Pulmonary artery endothelial cell (primary cell): ENCODE data around the gene CCL23. TPM values are rescaled to one million over a fixed set of nuclear protein-coding genes. Genes with fewer than 3 reads are reported as not detected.

Experiments
- DNase-seq: peaks from one replicate; pipeline ENCODE4 v3.0.0-alpha.2; 2011; ENCODE audit warnings: low read depth, low spot score
- total RNA-seq: library from RNA; depleted of rRNA; stranded (reverse); fragments of >200 nt; gene quantifications from 2 replicates; pipeline ENCODE4 v1.2.3, GENCODE V29; 2014

CCL23 gene
- total RNA-seq, 1 donor from 2014 or later, result 1.5 TPM

- DNase-seq, result no peak
These were observed 45.7 kb downstream of the CCL23 start for GRCh38 chr17:35972066-35972465.

DNA sequence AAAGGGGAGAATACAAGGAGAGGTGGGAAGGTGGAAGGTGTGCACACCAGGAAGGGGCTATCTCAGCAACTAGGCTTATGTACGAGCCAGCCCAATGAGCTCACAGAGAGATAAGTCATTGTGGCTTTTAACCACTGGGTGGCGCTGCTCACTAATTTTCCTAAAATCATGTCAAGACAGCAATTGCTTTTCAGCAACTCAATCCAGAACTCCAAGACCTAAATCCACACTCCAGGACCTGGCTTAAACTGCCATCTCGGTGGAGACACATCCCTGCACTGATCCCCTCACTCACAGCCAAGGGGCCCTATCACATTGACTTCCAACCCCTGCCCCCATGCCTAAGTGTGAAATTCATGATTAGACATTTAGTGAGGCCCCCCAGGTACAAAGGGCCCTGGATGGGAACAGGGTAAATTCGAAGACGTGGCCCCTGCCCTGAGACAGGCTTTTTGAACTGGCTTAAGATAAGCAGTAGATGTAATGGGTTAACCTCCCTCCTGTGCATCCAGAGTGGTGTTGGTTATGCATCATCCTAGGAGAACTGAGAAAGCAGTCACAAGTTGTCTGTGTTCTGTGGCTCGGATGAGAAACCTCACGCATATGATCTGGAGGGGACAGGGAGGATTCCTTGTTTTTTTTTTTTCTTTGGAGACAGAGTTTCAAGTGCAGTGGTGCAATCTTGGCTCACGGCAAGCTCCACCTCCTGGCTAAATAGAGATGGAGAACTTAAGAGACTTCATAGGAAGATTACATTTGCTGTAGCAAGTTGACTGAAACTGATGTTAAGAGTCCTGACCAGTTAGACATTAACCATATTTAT, 48.0 kb downstream of the CCL23 start:
- no peak for DNase-seq

DNA sequence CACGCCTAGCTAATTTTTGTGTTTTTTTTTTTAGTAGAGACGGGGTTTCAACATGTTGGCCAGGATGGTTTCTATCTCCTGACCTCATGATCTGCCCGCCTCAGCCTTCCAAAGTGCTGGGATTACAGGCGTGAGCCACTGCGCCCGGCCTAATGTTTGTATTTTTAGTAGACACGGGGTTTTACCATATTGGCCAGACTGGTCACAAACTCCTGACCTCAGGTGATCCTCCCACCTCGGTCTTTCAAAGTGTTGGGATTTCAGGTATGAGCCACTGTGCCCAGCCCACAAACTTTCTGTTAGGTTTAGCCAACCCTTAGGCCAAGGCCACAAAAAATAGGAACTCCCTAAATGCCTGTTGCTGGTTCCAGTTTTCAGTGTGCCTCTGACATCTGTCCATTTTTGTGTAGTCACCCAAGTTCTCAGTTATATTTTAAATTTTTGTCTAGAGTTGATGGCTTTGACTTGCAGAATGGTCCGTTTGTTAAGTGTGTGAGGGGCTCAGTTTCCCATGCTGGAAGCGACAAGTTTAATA, 49.2 kb downstream of the CCL23 start:
- no peak for DNase-seq

- DNase-seq, result no peak
These were observed 52.5 kb downstream of the CCL23 start for GRCh38 chr17:35965272-35965671.

DNA sequence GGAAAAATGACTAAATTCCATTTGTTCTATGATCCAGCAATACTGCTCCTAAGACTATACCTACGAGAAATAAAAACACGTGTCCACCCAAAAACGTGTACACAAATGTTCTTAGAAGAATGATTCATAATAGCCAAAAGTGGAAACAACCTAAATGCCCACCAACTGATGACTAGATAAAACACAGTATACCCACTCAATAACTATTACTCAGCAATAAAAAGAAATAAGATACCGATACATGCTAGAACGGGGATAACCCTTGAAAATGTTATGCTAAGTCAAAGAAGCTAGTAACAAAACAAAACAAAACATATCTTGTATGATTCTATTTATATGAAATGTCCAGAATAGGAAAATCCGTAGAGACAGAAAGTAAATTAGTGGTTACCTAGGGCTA, 54.1 kb downstream of the CCL23 start:
- DNase-seq, result no peak

Other genes starting within 250 kb of the CCL23 start
- gene MMP28, start 222.3 kb downstream of the CCL23 start, total RNA-seq, result 4.3 and 7.2 TPM in 2 replicates
- gene TAF15, start 208.5 kb downstream of the CCL23 start, total RNA-seq, result 97.9 and 135 TPM in 2 replicates
- gene HEATR9, start 149.1 kb downstream of the CCL23 start, total RNA-seq, result not detected in 2 replicates
- 0.13 TPM in 1 of 2 replicates, not detected in the other for gene CCL5, start 137.6 kb downstream of the CCL23 start, total RNA-seq
- gene RDM1, start 87.2 kb downstream of the CCL23 start, total RNA-seq, result 0.26 and 0.35 TPM in 2 replicates
- gene LYZL6, start 74.3 kb downstream of the CCL23 start, total RNA-seq, result not detected in 2 replicates
- gene CCL16, start 36.5 kb downstream of the CCL23 start, total RNA-seq, result 0.46 and 0.85 TPM in 2 replicates
- 18.8 and 21.8 TPM in 2 replicates for gene CCL14, start 31.2 kb downstream of the CCL23 start, total RNA-seq
- gene CCL15, start 16.4 kb downstream of the CCL23 start, total RNA-seq, result not detected in 2 replicates
- gene CCL18, start 46.3 kb upstream of the CCL23 start, total RNA-seq, result not detected in 2 replicates
- gene CCL3, start 72.2 kb upstream of the CCL23 start, total RNA-seq, result not detected in 2 replicates
- gene CCL4, start 85.9 kb upstream of the CCL23 start, total RNA-seq, result not detected in 2 replicates
- 0.60 and 0.86 TPM in 2 replicates for gene TBC1D3B, start 158.7 kb upstream of the CCL23 start, total RNA-seq
- gene CCL3L1, start 178.8 kb upstream of the CCL23 start, total RNA-seq, result not detected in 2 replicates
- gene CCL4L2, start 193.1 kb upstream of the CCL23 start, total RNA-seq, result not detected in 2 replicates
- 0.14 TPM in 1 of 2 replicates, not detected in the other for gene TBC1D3I, start 246.6 kb upstream of the CCL23 start, total RNA-seq